PC-9 (cell line): ENCODE results near the gene TK2. TPM values are rescaled to one million over a fixed set of nuclear protein-coding genes. Genes with fewer than 3 reads are reported as not detected.
"Not testable (repeated sequence)": the region's sequence is repeated elsewhere in the genome, so short reads cannot be mapped to it uniquely, and the experiment has no call there.

ENCODE experiments used
- BruUV-seq: library from RNA; stranded (reverse); fragments of 400-500 nt; replicated peaks from 2 replicates; lab custom pipeline; 2021; lab: Mats Ljungman, UMichigan
- CTCF ChIA-PET: fragments of 300-600 bp; sonication (Branson Sonifier 250); formaldehyde crosslinking; loops from one replicate; lab custom pipeline; 2022; ENCODE audit warnings: antibody characterized with exemption; lab: Charles Lee
- POLR2A ChIA-PET: fragments of 300-600 bp; sonication (Branson Sonifier 250); formaldehyde crosslinking; loops from one replicate; lab custom pipeline; 2022; ENCODE audit warnings: antibody characterized with exemption; ENCODE audit not compliant: unreplicated experiment; lab: Charles Lee
- DNase-seq, 2 experiments: peaks; one replicate each; pipeline versions ENCODE4 v3.0.0 to v3.0.0-alpha.2; 2015 to 2022; ENCODE audit warnings: mixed read lengths in 1 of 2
- H2AFZ ChIP-seq: fragments of 200-600 bp; sonication (generic); 2 replicates; pipeline ENCODE4 v1.8.1; 2017; ENCODE audit warnings: antibody characterized with exemption
- H3F3A ChIP-seq: fragments of 200-600 bp; sonication (generic); 2 replicates; pipeline ENCODE4 v1.8.1; 2017; ENCODE audit warnings: antibody characterized with exemption, mild to moderate bottlenecking, low read depth; ENCODE audit not compliant: insufficient read depth
- H3K27ac ChIP-seq: fragments of 200-600 bp; sonication (generic); 2 replicates; pipeline ENCODE4 v1.6.1; 2016; ENCODE audit warnings: mixed run types
- H3K27me3 ChIP-seq: fragments of 200-600 bp; sonication (generic); 2 replicates; pipeline ENCODE4 v1.6.1; 2016; ENCODE audit warnings: low read depth, mixed run types; ENCODE audit not compliant: insufficient read depth
- H3K36me3 ChIP-seq: fragments of 200-600 bp; sonication (generic); 2 replicates; pipeline ENCODE4 v1.6.1; 2016; ENCODE audit warnings: low read depth, mixed run types
- H3K4me1 ChIP-seq: fragments of 200-600 bp; sonication (generic); replicated peaks from 2 replicates; pipeline ENCODE4 v1.6.1; 2016; ENCODE audit warnings: mixed run types; ENCODE audit not compliant: insufficient read depth
- H3K4me2 ChIP-seq: fragments of 200-600 bp; sonication (generic); 2 replicates; pipeline ENCODE4 v1.6.1; 2017; ENCODE audit warnings: mixed run types
- H3K4me3 ChIP-seq: fragments of 200-600 bp; sonication (generic); 2 replicates; pipeline ENCODE4 v1.6.1; 2016; ENCODE audit warnings: mixed run types
- H3K79me2 ChIP-seq: fragments of 200-600 bp; sonication (generic); 2 replicates; pipeline ENCODE4 v1.6.1; 2017; ENCODE audit warnings: low read depth, mixed run types
- H3K9me2 ChIP-seq: fragments of 200-600 bp; sonication (generic); 2 replicates; pipeline ENCODE4 v1.8.1; 2017; ENCODE audit warnings: mild to moderate bottlenecking; ENCODE audit not compliant: insufficient read depth
- H3K9me3 ChIP-seq: fragments of 200-600 bp; sonication (generic); 2 replicates; pipeline ENCODE4 v1.8.1; 2016; ENCODE audit warnings: low read depth; ENCODE audit not compliant: insufficient read depth
- H4K20me1 ChIP-seq: fragments of 200-600 bp; sonication (generic); 2 replicates; pipeline ENCODE4 v1.8.1; 2017; ENCODE audit not compliant: insufficient read depth
- EZH2 ChIP-seq: fragments of 200-600 bp; sonication (generic); IDR thresholded peaks from 2 replicates; pipeline ENCODE4 v1.8.0; 2017; ENCODE audit warnings: antibody characterized with exemption, low read depth
- intact Hi-C: fragments of 100-400 bp; cut with micrococcal nuclease; formaldehyde crosslinking; loops from one replicate; pipeline ENCODE4 v1.10.0; 2022; ENCODE audit not compliant: unreplicated experiment
- total RNA-seq: library from RNA; stranded (reverse); gene quantifications from 2 replicates; pipeline ENCODE4 v1.2.3, GENCODE V29; 2021
- TF ChIP-seq, protein P1 (sequence below): fragments of 200-600 bp; sonication (generic); conservative IDR thresholded peaks from 2 replicates; pipeline ENCODE4 v1.6.1; 2017; ENCODE audit warnings: mixed run types, antibody characterized with exemption, mild to moderate bottlenecking, moderate library complexity

The TK2 gene
- total RNA-seq, 1 experiment from 2014 or later: 20.1 TPM

DNA sequence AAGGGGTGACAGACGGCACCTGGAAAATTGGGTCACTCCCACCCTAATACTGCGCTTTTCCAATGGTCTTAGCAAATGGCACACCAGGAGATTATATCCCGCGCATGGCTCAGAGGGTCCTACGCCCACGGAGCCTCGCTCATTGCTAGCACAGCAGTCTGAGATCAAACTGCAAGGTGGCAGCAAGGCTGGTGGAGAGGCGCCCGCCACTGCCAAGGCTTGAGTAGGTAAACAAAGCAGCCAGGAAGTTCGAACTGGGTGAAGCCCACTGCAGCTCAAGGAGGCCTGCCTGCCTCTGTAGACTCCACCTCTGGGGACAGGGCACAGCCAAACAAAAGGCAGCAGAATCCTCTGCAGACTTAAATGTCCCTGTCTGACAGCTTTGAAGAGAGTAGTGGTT, 53.7 kb downstream of the TK2 start:
- BruUV-seq, POLR2A ChIA-PET, CTCF ChIA-PET, H3K9me3 ChIP-seq, H3F3A ChIP-seq, H3K4me1 ChIP-seq, H3K9me2 ChIP-seq, H3K36me3 ChIP-seq, H3K27me3 ChIP-seq, H3K4me3 ChIP-seq, H3K4me2 ChIP-seq, H2AFZ ChIP-seq, H4K20me1 ChIP-seq, DNase-seq, H3K79me2 ChIP-seq, H3K27ac ChIP-seq, intact Hi-C loops: not testable (repeated sequence)

DNA sequence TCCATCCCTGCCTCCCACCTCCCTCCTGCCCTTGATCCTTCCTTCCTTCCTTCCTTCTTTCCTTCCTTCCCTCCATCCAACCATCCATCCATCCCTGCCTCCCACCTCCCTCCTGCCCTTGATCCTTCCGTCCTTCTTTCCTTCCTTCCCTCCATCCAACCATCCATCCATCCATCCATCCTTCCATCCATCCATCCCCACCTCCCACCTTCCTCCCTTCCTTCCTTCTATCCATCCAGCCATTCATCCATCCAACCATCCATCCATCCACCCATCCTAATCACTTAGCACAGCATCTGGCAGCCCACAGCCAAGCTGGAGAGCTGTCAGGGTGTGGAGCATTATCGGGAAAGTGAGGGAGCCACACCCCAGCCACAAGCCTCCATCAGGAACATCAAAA, 54.5 kb downstream of the TK2 start:
- Histone ChIP-seq H3F3A (no peaks in the 10 kb centered on the region), H3K79me2 (no peaks in the 10 kb centered on the region), H3K9me3 (no peaks in the 10 kb centered on the region; the same call in 1 of the 2 replicates), H4K20me1 (no peaks in the 10 kb centered on the region), H3K27me3 (no peaks in the 10 kb centered on the region), H3K4me2 (no peak overlapping the region), H3K4me3 (no peak overlapping the region), H3K9me2 (no peaks in the 10 kb centered on the region), H2AFZ (no peak overlapping the region), H3K4me1 (no peaks in the 10 kb centered on the region), H3K27ac (no peak overlapping the region), H3K36me3 (no peaks in the 10 kb centered on the region)
- DNase-seq: peak in 1 of 2 experiments; percentile 9
- ChIA-PET CTCF (no interaction called here), POLR2A (no interaction called here)
- no TSS peak for BruUV-seq
- TF ChIP-seq, protein P1, sequence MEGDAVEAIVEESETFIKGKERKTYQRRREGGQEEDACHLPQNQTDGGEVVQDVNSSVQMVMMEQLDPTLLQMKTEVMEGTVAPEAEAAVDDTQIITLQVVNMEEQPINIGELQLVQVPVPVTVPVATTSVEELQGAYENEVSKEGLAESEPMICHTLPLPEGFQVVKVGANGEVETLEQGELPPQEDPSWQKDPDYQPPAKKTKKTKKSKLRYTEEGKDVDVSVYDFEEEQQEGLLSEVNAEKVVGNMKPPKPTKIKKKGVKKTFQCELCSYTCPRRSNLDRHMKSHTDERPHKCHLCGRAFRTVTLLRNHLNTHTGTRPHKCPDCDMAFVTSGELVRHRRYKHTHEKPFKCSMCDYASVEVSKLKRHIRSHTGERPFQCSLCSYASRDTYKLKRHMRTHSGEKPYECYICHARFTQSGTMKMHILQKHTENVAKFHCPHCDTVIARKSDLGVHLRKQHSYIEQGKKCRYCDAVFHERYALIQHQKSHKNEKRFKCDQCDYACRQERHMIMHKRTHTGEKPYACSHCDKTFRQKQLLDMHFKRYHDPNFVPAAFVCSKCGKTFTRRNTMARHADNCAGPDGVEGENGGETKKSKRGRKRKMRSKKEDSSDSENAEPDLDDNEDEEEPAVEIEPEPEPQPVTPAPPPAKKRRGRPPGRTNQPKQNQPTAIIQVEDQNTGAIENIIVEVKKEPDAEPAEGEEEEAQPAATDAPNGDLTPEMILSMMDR: no peak
- no peak for TF ChIP-seq EZH2
- intact Hi-C loops: no loop called here

DNA sequence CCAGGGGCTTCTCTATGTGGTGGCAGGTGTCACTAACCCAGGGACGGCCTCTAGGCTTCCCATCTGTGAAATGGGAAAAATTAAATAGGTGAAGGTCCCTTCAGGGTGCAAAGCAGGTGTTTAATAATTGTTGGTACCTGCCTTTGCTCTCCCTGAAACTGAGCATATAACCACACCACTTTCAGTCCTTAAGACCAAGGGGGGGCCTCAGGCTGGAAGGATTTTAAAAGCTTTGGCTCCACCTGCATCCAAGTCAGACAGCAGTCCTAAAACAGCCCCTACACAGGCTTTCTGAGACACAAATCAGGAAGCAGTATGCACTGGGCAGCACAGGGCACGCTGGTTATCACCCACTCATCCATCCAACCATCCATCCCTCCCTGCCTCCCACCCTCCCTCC, 55.0 kb downstream of the TK2 start:
- H3K9me3 ChIP-seq: no peaks in the 10 kb centered on the region; the same call in 1 of the 2 replicates
- no TSS peak for BruUV-seq
- TF ChIP-seq, protein P1: no peak
- TF ChIP-seq EZH2: no peak
- H3K27ac ChIP-seq: no peak overlapping the region
- H3K4me3 ChIP-seq: no peak overlapping the region
- no peaks in the 10 kb centered on the region for H3K36me3 ChIP-seq
- no peak overlapping the region for H3K4me2 ChIP-seq
- no peaks in the 10 kb centered on the region for H3K9me2 ChIP-seq
- no peak overlapping the region for H2AFZ ChIP-seq
- H3K79me2 ChIP-seq: no peaks in the 10 kb centered on the region
- CTCF ChIA-PET: no interaction called here
- no peaks in the 10 kb centered on the region for H3F3A ChIP-seq
- POLR2A ChIA-PET: no interaction called here
- no peaks in the 10 kb centered on the region for H4K20me1 ChIP-seq
- no peaks in the 10 kb centered on the region for H3K27me3 ChIP-seq
- no peak for DNase-seq
- intact Hi-C loops: no loop called here
- H3K4me1 ChIP-seq: no peaks in the 10 kb centered on the region
